IPS DF 19.7 (cell line): ENCODE data around the gene WTAP.
"Not testable (repeated sequence)": the region's sequence is repeated elsewhere in the genome, so short reads cannot be mapped to it uniquely, and the experiment has no call there.

ENCODE experiments used
- DNase-seq: peaks from one replicate; pipeline ENCODE4 v3.0.0-alpha.2; 2013; ENCODE audit warnings: low read depth, low spot score

The WTAP gene

GRCh38 chr6:159729598-159730331 lies 2.5 kb downstream of the WTAP start:
- no peak for DNase-seq

GRCh38 chr6:159730332-159730676 lies 3.0 kb downstream of the WTAP start:
- no peak for DNase-seq

- not testable (repeated sequence) for DNase-seq
These were observed 5.2 kb downstream of the WTAP start for GRCh38 chr6:159732550-159732949.

GRCh38 chr6:159733395-159733794 lies 6.1 kb downstream of the WTAP start:
- DNase-seq, result not testable (repeated sequence)

GRCh38 chr6:159736908-159737307 lies 9.6 kb downstream of the WTAP start:
- DNase-seq, result no peak

GRCh38 chr6:159739341-159739740 lies 12.0 kb downstream of the WTAP start:
- no peak for DNase-seq

GRCh38 chr6:159742165-159742564 lies 14.9 kb downstream of the WTAP start:
- no peak for DNase-seq

GRCh38 chr6:159745081-159745480 lies 17.8 kb downstream of the WTAP start:
- no peak for DNase-seq

GRCh38 chr6:159746759-159747158 lies 19.5 kb downstream of the WTAP start:
- DNase-seq, result no peak

GRCh38 chr6:159748127-159748526 lies 20.8 kb downstream of the WTAP start:
- not testable (repeated sequence) for DNase-seq

GRCh38 chr6:159751448-159751847 lies 24.1 kb downstream of the WTAP start:
- DNase-seq, result no peak

- DNase-seq, result no peak
These were observed 26.0 kb downstream of the WTAP start for GRCh38 chr6:159753081-159753872.

- DNase-seq, result no peak
These were observed 27.1 kb downstream of the WTAP start for GRCh38 chr6:159754401-159754800.

- DNase-seq, result no peak
These were observed 27.9 kb downstream of the WTAP start for GRCh38 chr6:159754959-159755914.

- DNase-seq, result no peak
These were observed 29.2 kb downstream of the WTAP start for GRCh38 chr6:159756508-159756907.

- peak; percentile 7 for DNase-seq
These were observed 31.0 kb downstream of the WTAP start for GRCh38 chr6:159758031-159759001.

GRCh38 chr6:159759645-159760044 lies 32.3 kb downstream of the WTAP start:
- no peak for DNase-seq

- peak; percentile 89 for DNase-seq
These were observed 33.3 kb downstream of the WTAP start for GRCh38 chr6:159760602-159761057.

- no peak for DNase-seq
These were observed 34.0 kb downstream of the WTAP start for GRCh38 chr6:159761129-159761872.
